Superior temporal gyrus (tissue), 1 donor: ENCODE data around the gene LENEP.

Source experiments
- DNase-seq: peaks from one replicate; pipeline ENCODE4 v3.0.0-alpha.2; 2016; ENCODE audit errors: extremely low spot score

The LENEP gene

DNA sequence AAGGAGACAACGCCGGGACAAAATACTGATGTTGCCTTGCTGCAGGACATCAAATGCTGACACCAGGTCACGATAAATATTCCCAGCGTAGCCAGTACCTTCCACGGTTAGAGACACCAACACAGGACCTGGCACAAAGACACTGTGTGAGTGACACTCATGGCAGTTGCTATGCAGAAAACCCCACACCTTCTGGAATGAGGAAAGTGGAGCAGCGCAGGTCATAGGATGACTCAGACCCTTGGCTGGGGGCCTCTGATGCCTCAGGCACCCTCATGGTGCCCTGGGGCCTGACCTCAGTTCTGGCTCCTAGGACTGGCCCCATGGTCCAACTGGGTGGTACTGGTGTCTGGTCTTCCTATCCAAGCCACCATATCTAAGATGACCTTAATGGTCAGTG, 33.2 kb downstream of the LENEP start:
- no peak for DNase-seq

- no peak for DNase-seq
These were observed 36.3 kb downstream of the LENEP start for GRCh38 chr1:155029513-155030242.

GRCh38 chr1:155030243-155030795, 36.9 kb downstream of the LENEP start:
- DNase-seq = no peak

DNA sequence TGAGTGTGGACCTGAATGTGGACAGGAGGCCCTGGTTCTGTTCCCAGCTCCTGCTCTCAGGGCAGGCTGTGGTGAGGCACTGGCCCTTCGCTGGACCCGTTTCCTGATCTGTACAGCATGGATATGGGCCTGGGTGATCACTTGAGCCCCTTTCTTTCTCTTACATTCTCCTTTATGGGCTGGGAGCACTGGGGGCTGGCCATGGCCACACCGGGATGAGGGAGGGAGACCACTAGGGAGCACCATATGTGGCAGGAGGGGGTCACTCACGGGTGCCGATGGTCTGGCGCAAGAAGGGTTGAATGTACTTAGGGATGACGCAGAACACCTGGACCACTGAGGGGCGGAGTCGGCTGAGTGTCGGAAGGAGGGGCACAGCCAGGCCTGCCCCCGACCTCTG, 37.5 kb downstream of the LENEP start:
- no peak for DNase-seq

GRCh38 chr1:155032886-155033285, 39.5 kb downstream of the LENEP start:
- no peak for DNase-seq

- no peak for DNase-seq
These were observed 40.1 kb downstream of the LENEP start, which contains the start of the genes DCST1 and DCST2 for GRCh38 chr1:155033524-155033923. TSS of gene DCST1 (plus strand) at chr1:155033824. CDS start at chr1:155034037, 213 bp downstream. TSS of gene DCST2 (minus strand) at chr1:155033781. CDS start at chr1:155033701, 80 bp downstream.

DNA sequence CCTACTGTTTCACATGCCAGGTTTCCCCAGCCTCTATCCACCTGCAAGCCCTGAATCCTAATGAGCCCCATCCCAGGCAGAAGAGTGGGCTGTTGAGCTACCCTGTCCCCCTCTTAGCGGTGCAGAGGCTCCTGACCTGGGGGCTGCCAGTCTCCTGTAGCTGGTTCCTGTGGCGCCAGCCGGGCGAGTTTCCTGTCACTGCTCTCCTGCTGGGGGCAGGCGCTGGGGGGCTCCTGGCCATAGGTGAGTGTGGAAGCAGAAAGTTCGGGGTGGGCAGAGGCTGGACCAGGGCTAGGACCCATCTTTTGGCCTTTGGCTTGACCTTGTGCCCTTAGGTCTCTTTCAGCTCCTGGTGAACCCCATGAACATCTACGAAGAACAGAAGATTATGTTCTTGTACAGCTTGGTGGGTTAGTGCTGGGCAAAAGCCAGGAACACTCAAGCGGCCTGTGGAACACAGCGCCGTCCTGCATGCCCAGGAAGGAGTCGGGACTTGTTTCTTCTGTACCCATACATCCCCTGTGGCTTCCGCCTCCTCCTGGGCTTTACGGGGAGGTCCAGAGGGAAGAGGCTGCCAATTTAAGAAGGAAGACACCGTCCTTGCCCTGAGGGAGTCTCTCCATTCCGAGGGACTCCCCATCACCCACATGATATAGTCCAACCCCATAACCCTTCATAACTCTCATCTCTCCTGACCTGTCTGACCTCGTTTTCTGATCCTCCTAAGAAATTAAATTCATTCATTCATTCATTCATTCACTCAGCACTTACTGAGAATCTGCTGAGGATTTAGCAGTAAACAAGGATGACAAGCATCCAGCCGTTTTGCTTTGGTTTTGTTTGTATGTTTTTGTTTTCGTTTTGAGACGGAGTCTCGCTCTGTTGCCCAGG, 41.2 kb downstream of the LENEP start:
- DNase-seq = no peak

- DNase-seq = no peak
These were observed 42.5 kb downstream of the LENEP start for GRCh38 chr1:155035936-155036335.

DNA sequence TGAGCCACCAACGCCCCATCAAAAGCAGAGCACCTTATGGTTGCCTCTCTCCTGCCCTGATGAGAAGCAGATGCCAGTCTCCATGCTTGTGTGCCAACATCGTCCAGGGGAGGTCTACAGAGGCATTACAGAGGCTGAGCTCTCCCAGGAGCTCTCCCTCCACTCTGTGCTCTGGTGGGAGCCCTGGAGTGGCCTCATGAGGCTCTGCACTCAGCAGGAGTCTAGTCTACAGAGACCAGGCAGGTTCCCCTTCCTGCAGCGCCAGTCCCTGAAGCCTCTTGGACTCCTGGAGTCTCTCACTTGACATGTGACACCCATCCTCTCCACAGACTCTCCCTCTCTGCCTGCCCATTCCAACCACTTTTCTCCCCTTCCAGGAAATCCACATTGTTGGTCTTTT, 43.7 kb downstream of the LENEP start:
- DNase-seq = no peak

DNA sequence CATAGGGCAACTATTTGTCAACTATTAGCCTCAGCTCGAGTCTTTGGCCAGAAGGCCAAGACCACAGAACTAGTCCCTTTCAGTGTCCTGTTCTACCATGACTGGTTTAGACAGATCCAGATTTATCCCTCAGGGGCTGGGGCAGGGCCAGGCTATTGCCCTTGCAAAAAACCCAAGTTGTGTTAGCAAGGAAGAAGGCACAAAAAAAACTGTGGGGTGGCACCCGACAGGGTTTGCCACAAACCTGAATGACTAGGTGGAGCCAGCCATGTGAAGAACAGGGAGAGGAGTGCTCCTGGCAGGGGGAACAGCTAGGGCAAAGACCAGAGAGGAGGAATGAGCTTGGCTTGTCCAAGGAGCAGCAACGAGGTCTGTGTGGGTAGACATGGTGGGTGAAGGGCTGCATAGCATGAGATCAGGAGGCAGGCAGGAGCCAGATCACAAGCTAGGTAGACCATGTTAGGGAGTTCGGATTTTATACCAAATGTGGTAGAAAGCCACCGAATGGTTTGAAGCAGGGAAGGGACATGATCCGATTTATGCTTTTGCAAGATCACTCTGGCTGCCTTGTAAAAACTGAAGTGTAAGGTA, 44.6 kb downstream of the LENEP start:
- DNase-seq = no peak

DNA sequence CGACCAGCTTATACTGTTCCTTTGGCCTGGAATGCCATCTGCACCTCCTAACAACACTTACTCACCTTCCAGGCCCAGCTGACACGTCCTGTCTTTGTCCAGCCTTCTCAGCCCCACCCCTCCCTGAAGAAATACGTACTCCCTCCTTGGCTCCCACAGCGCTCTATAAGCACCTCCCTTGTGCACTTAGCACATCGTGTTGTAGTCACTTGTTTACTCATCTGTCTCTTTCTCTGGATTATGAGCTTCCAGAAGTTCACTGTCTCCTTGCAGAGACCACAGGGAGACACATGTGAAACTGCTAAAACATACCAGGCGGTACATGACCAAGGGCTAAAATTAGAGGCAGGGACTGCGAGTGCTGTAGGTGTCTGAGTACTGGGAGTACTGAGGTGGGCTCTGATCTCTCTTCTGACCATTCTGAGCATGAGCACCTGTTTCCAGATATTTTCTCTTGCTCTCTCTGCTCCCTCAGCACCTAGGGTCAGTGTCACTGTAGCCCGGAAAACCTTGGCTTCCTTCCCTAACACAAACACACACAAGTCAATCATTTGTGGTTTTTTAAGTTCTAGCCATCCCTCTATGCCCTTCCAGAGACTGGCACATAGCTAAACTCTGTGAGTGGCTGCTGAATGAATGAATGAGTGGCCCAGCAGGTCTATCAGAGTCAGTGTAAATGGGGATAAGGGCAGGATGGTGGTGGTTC, 45.4 kb downstream of the LENEP start:
- DNase-seq = no peak

GRCh38 chr1:155039308-155039669, 45.9 kb downstream of the LENEP start:
- DNase-seq = no peak

DNA sequence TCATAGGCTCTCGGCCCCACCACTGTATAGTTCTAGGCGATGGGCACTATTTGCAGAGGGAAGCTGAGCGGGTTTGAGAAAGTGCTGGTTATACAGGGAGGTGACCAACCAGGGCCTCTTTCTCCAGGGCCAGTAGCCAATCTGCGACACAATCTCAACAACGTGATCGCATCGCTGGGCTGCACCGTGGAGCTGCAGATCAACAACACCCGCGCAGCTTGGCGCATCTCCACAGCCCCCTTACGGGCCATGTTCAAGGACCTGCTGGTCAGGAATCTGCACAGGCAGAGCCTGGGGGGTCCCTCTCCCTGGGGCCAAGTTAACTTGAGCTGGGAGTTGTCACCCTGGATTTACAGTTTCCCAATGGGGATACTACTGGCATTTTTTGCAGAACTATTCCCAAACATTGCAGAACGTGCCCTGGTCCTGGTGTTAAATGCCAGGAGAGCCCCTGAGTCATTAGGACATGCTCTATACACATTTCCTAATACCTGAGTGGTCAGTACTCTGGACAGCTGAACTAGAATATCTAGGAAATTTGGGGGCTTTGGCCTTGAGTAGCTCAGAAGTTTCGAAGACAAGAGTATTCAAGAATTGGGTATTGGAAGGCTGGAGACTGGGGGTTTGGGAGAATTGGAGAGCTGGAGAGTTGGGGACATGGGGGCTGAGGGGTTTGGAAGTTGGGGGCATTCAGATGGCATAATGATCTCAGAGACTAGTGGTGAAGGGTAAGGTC, 47.1 kb downstream of the LENEP start:
- DNase-seq = no peak

- DNase-seq = no peak
These were observed 49.4 kb downstream of the LENEP start for GRCh38 chr1:155042789-155043188.

DNA sequence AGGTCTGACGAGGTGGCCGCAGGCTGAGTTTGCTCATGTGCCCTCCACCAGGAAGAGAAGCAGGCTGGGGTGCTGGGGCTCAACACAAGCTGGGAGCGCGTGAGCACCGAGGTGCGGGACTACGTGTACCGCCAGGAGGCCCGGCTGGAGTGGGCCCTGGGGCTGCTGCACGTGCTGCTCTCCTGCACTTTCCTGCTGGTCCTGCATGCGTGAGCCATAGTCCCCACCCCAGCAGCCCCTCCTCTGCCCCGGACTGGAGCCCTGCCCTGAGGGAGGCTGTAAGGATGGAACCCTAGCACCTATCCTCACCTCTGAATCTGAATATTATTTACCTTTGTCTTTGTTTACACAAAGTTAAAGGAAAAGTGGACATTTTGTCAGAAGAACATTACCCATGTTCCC, 49.9 kb downstream of the LENEP start:
- DNase-seq = no peak

DNA sequence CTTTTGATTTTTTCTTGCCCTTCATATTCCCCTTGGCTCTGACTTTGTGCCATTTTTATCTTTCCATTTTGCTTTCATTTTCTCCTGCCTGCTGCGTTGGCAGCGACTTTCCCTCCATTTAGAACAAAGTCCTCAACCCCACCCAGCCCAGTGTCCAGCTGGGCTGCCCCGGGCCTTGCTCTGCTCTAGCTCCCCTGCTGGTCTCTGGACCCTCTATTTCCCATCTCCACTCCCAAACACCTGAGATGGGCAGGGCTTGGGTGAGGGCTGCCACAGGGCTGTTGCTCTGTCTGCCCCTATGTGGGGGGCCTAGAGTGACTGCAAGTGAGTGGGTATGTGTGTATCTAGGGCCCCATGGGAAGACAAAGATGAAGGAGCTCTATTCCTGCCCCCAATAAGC, 50.4 kb downstream of the LENEP start:
- no peak for DNase-seq
